ENCODE data around the gene PLXNA4. TPM values are rescaled to one million over a fixed set of nuclear protein-coding genes. Genes with fewer than 3 reads are reported as not detected.

PLXNA4 gene
- total RNA-seq, 1 experiment from 2014 or later, result 0.81 TPM

GRCh38 chr7:132537456-132538145, 38.7 kb downstream of the PLXNA4 start:
- POLR2A ChIA-PET, result no interaction called here
- H3K27me3 Mint-ChIP-seq (ENCODE audit: low read depth), result peaks cover 9% of the 10 kb centered on the region
- CTCF ChIA-PET, result interaction anchor here (1.0 to 2.3 kb wide), 3 partner anchors 15 to 43 kb away, joined by 3 to 8 read pairs (median 6); no protein-coding TSS in a partner anchor
- DNase-seq (ENCODE audit: low spot score) (no peak), ATAC-seq (no peak)
- no peak overlapping the region for H3K27ac Mint-ChIP-seq
- no peaks in the 10 kb centered on the region; the same call in 1 of the 2 replicates for H3K36me3 Mint-ChIP-seq
- peaks cover 7% of the 10 kb centered on the region for H3K9me3 Mint-ChIP-seq
- peaks cover 60% of the 10 kb centered on the region for H3K4me1 Mint-ChIP-seq
- no peak for TF ChIP-seq ZNF425 (CRISPR knock-in tag; conservative IDR thresholded peaks at IDR 0.05)
- TF ChIP-seq CTCF (IDR thresholded peaks at IDR 0.05), result no peak
- TF ChIP-seq CREM (CRISPR knock-in tag; IDR thresholded peaks at IDR 0.05), result no peak
- no peak for TF ChIP-seq FOXP1 (CRISPR knock-in tag; IDR thresholded peaks at IDR 0.05; ENCODE audit: borderline replicate concordance)
- no peak for TF ChIP-seq RELA (CRISPR knock-in tag; IDR thresholded peaks at IDR 0.05; ENCODE audit: borderline replicate concordance)
- no peak for TF ChIP-seq JUN (CRISPR knock-in tag; IDR thresholded peaks at IDR 0.05)
- TF ChIP-seq ZBTB21 (CRISPR knock-in tag; IDR thresholded peaks at IDR 0.05; ENCODE audit: borderline replicate concordance), result no peak
- TF ChIP-seq MXD4 (CRISPR knock-in tag; IDR thresholded peaks at IDR 0.05; ENCODE audit: borderline replicate concordance), result no peak
- no peak for TF ChIP-seq ATF6 (CRISPR knock-in tag; IDR thresholded peaks at IDR 0.05)
- TF ChIP-seq SOX15 (CRISPR knock-in tag; IDR thresholded peaks at IDR 0.05), result no peak
- TF ChIP-seq, protein P1, sequence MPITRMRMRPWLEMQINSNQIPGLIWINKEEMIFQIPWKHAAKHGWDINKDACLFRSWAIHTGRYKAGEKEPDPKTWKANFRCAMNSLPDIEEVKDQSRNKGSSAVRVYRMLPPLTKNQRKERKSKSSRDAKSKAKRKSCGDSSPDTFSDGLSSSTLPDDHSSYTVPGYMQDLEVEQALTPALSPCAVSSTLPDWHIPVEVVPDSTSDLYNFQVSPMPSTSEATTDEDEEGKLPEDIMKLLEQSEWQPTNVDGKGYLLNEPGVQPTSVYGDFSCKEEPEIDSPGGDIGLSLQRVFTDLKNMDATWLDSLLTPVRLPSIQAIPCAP (CRISPR knock-in tag; IDR thresholded peaks at IDR 0.05), result no peak
- TF ChIP-seq, protein P2, sequence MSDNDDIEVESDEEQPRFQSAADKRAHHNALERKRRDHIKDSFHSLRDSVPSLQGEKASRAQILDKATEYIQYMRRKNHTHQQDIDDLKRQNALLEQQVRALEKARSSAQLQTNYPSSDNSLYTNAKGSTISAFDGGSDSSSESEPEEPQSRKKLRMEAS (CRISPR knock-in tag; IDR thresholded peaks at IDR 0.05), result no peak
- no peak for TF ChIP-seq E2F5 (CRISPR knock-in tag; IDR thresholded peaks at IDR 0.05)
- TF ChIP-seq NFYB (CRISPR knock-in tag; conservative IDR thresholded peaks at IDR 0.05; ENCODE audit: low read depth), result no peak
- H3K4me3 Mint-ChIP-seq, result no peak overlapping the region

GRCh38 chr7:132536654-132537395, 39.4 kb downstream of the PLXNA4 start:
- ATAC-seq (no peak), DNase-seq (ENCODE audit: low spot score) (no peak)
- H3K36me3 Mint-ChIP-seq, result no peaks in the 10 kb centered on the region; the same call in 1 of the 2 replicates
- ChIA-PET POLR2A (no interaction called here), CTCF (interaction anchor here (0.6 to 2.3 kb wide), 3 partner anchors 19 to 228 kb away, joined by 3 to 8 read pairs (median 6); no protein-coding TSS in a partner anchor)
- peaks cover 57% of the 10 kb centered on the region for H3K4me1 Mint-ChIP-seq
- no peak overlapping the region for H3K4me3 Mint-ChIP-seq
- no peak overlapping the region for H3K27ac Mint-ChIP-seq
- H3K9me3 Mint-ChIP-seq, result peaks cover 2% of the 10 kb centered on the region
- H3K27me3 Mint-ChIP-seq (ENCODE audit: low read depth), result peaks cover 9% of the 10 kb centered on the region
- TF ChIP-seq, protein P3, sequence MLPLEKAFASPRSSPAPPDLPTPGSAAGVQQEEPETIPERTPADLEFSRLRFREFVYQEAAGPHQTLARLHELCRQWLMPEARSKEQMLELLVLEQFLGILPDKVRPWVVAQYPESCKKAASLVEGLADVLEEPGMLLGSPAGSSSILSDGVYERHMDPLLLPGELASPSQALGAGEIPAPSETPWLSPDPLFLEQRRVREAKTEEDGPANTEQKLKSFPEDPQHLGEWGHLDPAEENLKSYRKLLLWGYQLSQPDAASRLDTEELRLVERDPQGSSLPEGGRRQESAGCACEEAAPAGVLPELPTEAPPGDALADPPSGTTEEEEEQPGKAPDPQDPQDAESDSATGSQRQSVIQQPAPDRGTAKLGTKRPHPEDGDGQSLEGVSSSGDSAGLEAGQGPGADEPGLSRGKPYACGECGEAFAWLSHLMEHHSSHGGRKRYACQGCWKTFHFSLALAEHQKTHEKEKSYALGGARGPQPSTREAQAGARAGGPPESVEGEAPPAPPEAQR (CRISPR knock-in tag; IDR thresholded peaks at IDR 0.05), result no peak
- TF ChIP-seq ELF4 (CRISPR knock-in tag; IDR thresholded peaks at IDR 0.05; ENCODE audit: low read depth) (no peak), PRRX2 (CRISPR knock-in tag; IDR thresholded peaks at IDR 0.05) (no peak), RORB (CRISPR knock-in tag; IDR thresholded peaks at IDR 0.05) (no peak), ATF1 (CRISPR knock-in tag; IDR thresholded peaks at IDR 0.05) (no peak), ZNF416 (CRISPR knock-in tag; IDR thresholded peaks at IDR 0.05) (no peak), ZNF121 (CRISPR knock-in tag; IDR thresholded peaks at IDR 0.05) (no peak)
- TF ChIP-seq, protein P1 (CRISPR knock-in tag; IDR thresholded peaks at IDR 0.05), result no peak

Measured in WTC11 (cell line).